GM19438 (cell line): ENCODE measurements around the gene TMEM100.
A peak's percentile ranks its signal among the peaks of the same experiment; 100 is the strongest.

Experiments used
- ATAC-seq: cut with Tn5 transposase; IDR thresholded peaks from one replicate; pipeline ENCODE4 v1.9.1; 2021; ENCODE audit warnings: low read depth; ENCODE audit not compliant: unreplicated experiment

TMEM100 gene

GRCh38 chr17:55722742-55723487, at the start of gene TMEM100:
Gene TMEM100 (minus strand): TSS chr17:55722864. CDS start chr17:55721070, 1,794 bp downstream.
- no peak for ATAC-seq

DNA sequence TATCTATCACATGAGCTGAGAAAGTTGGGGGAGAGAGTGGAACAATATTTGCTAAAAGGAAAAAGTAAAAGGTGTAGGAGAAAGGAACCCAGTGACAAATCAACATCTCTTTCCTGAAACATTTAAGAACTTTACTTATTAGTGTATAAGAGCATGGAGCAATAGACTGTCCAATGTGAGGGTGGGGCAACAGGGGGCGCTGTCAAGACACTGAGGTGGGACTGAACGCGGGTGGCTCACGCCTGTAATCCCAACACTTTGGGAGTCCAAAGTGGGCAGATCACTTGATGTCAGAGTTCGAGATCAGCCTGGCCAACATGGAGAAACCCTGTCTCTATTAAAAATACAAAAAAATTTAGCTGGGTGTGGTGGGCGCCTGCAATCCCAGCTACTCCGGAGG, 49.4 kb upstream of the TMEM100 start:
- ATAC-seq: no peak

DNA sequence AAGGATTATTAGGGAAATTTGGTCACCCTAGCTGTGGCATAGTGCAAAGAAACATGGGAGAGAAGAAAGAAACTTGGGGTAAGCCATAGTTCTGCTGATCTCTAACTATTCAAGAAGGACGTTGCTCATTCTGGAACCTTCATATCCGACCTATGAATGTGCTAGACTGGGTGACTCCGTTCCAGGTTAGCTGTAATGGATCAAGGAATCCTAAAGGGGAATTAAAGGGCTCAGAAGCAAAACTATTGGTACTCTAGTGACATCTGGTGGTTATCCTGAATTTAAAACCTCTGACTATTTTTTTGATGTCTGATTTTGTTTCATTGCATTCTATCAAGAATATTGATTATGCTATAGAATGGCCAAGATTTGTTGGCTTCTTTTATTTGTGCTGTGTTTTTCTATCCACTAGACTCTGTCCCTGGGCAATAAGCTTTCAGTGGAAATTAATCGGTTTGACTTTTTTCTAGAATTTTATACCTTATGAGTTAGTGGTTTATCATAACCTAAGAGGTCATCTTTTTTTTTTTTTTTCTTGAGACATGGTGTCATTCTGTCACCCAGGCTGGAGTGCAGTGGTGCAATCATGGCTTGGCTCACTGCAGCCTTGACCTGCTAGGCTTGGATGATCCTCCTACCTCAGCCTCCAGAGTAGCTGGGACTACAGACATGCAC, 47.7 kb upstream of the TMEM100 start:
- no peak for ATAC-seq

GRCh38 chr17:55769625-55770000, 46.9 kb upstream of the TMEM100 start:
- ATAC-seq: no peak

GRCh38 chr17:55768936-55769624, 46.4 kb upstream of the TMEM100 start:
- no peak for ATAC-seq

DNA sequence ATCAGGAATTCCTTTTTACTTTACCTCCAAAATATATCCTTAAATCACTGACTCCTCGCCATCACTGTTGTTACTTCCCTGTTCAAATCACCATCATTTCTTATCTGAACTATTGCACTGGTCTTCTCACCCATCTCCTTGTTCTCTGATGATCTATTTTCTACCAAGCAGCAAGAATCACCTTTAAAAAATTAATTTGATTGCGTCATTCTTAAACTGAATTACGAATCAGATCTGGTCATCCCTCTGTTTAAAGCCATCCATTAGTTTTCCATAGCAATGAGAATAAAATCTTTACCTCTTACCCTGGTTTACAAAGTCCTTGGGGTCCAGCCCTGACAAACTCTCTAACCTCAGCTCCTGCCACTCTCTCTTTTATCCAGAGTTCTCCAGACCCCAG, 42.8 kb upstream of the TMEM100 start:
- ATAC-seq: no peak

GRCh38 chr17:55764610-55765009, 41.9 kb upstream of the TMEM100 start:
- no peak for ATAC-seq

DNA sequence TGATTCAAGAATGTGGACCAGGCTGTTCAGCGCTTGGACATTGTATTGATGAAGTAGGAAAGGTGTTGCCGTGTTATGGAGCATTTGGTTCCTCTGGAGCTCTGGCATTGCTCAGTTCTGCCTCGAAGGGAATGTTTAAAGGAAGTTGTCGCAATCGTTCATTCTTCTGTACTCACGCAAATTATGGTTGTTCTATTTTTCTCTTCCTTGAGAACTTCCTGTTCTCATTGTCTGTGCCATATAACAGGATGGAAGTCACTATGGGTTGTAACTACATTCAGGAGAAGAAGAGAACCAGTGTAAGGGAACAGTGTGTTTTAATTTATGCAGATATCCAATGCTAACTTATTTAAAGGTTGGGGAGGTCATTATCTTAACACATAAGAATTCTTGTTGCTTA, 41.2 kb upstream of the TMEM100 start:
- no peak for ATAC-seq

GRCh38 chr17:55762086-55762858, 39.6 kb upstream of the TMEM100 start:
- ATAC-seq: no peak

DNA sequence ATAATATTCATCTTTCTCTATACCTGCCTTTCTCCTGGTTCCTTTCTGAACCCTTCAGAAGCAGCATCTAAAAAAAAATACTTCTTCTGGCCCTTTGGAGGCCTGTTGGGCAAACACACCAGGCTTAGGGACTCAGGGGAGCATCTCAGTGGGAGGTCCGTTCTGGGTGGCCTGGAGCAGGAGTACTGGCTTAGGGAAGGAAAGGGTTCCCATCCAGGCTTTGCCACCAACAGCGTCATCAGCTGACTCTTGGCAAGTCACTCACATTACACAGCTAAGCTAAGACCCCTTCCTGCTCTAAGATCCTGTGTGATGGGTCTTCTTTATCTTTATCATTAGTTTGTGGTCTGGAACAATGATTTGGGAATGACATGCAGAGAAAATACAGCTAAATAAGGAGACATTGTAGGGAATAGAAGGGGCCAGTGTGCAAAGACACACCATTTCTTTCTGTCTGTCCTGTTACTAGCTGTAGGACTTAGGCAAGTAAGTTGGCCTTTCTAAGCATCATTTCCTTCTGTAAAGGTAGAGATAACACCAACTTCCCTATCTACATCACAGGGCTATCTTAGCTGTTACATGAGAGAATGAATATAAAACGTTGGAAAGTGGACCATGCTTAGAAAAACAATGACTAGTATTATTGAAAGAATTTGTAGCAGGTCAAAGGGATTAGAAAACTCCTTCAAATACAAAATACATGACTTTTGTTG, 38.1 kb upstream of the TMEM100 start:
- ATAC-seq: no peak

DNA sequence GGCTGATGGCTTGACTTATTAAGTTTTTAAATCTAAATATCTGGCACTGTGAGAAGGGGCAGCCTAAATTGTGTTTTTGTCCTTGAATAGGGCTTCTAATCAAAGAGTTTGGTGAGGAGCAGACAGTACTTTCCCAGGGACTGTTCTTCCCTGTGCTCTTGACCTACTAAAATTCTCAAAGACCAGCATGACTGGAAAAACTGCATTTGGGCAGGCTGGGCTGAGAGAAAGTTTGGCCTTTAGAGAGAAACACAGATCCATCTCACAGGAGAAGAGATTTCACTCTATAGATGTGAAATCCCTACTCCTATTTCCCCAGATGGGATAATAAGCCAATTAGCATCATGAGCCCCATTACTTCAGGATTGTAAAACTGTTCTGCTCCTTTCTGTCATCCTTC, 35.5 kb upstream of the TMEM100 start:
- no peak for ATAC-seq

GRCh38 chr17:55757659-55758058, 35.0 kb upstream of the TMEM100 start:
- ATAC-seq: peak; percentile 72

DNA sequence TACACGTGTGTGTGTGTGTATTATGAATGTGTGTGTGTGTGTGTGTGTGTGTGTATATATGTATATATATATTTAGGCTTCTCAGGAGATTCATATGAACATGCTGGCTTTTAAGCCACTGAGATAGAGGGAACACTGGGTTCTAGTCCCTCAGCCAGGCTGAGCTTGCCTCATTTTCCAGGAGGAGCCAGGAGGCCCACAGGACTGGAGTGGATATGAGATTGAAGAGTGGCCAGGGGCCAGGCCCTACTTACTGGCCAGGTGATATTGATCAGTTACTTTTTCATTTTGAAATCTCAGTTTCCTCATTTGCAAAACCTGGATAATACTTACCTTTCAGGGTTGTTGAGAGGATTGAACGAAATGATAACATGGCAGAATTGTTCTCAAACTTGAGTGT, 34.0 kb upstream of the TMEM100 start:
- no peak for ATAC-seq

- no peak for ATAC-seq
These were observed 29.1 kb upstream of the TMEM100 start for GRCh38 chr17:55751720-55752250.

GRCh38 chr17:55750750-55751657, 28.3 kb upstream of the TMEM100 start, which contains the start of gene PCTP:
Gene PCTP (plus strand): TSS chr17:55751051. CDS start chr17:55751104, 53 bp downstream.
- peak; percentile 98 for ATAC-seq

- ATAC-seq: no peak
These were observed 27.3 kb upstream of the TMEM100 start for GRCh38 chr17:55749985-55750384.

- no peak for ATAC-seq
These were observed 26.2 kb upstream of the TMEM100 start for GRCh38 chr17:55748841-55749240.

DNA sequence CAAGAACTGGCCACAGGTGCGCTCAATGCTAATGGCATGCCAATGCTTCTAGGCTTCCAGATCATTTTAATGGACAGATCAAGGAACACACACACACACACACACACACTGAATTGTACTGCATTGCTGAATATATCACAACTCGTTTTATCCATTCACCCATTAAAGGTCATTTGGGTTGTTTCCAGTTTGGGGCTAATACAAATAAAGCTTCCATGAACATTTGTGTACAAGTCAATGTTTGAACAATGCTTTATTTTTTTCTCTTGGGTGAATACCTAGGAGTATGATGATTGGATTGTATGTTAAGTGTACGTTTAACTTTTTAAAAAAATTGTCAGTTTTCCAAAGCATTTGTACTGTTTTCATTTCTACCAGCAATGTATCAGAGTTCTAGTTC, 24.5 kb upstream of the TMEM100 start:
- no peak for ATAC-seq

- ATAC-seq: no peak
These were observed 23.8 kb upstream of the TMEM100 start for GRCh38 chr17:55746466-55746865.
